T-cell (primary cell): ENCODE data around the gene SELENOV. TPM values are rescaled to one million over a fixed set of nuclear protein-coding genes. Genes with fewer than 3 reads are reported as not detected.
A peak's percentile ranks its signal among the peaks of the same experiment; 100 is the strongest.

Experiments used
- ATAC-seq, 4 experiments: fragments of 200-7000 bp in 3 of 4; fragments of 150-1000 bp in 1 of 4; cut with Tn5 transposase; replicated peaks in 1 of 4; 1 replicate in 3 of 4; 2 replicates in 1 of 4; pipeline ENCODE4 v1.10.0; 2021; ENCODE audit warnings: moderate library complexity in 3 of 4, mild to moderate bottlenecking in 2 of 4, moderate number of reproducible peaks in 1 of 4
- CTCF ChIA-PET, 2 donors: fragments of 300-600 bp; sonication (Branson Sonifier 250); formaldehyde crosslinking; loops; one replicate each; lab custom pipeline; 2022; ENCODE audit warnings: antibody characterized with exemption in 2 of 2; lab: Charles Lee
- POLR2A ChIA-PET, 2 donors: fragments of 300-600 bp; sonication (Branson Sonifier 250); formaldehyde crosslinking; loops; one replicate each; lab custom pipeline; 2022; ENCODE audit warnings: antibody characterized with exemption in 2 of 2; lab: Charles Lee
- DNase-seq, 35 experiments: peaks; one replicate each; pipeline versions ENCODE4 v3.0.0 to v3.0.0-alpha.2; 2013 to 2023
- H3K27ac ChIP-seq: one replicate; pipeline ENCODE4 v1.5.1; 2013; ENCODE audit warnings: low read length
- H3K27me3 ChIP-seq, 2 experiments: replicated peaks in 1 of 2; 1 replicate in 1 of 2; 2 replicates in 1 of 2; pipeline versions ENCODE4 v1.6.1 to v1.7.0; 2013; ENCODE audit warnings: low read length in 1 of 2, mixed read lengths in 1 of 2; ENCODE audit not compliant: control insufficient read depth in 2 of 2, insufficient read depth in 2 of 2; ENCODE audit errors: extremely low read depth in 1 of 2
- H3K36me3 ChIP-seq, 2 donors: 1 replicate in 1 of 2; 2 replicates in 1 of 2; pipeline versions ENCODE4 v1.6.1 to v1.7.0; 2013; ENCODE audit warnings: low read length in 1 of 2; ENCODE audit not compliant: control insufficient read depth in 2 of 2, insufficient read depth in 1 of 2; ENCODE audit errors: extremely low read depth in 1 of 2
- H3K4me1 ChIP-seq, 2 experiments: 1 replicate in 1 of 2; 2 replicates in 1 of 2; pipeline versions ENCODE4 v1.6.1 to v1.7.0; 2013; ENCODE audit warnings: low read length in 2 of 2, mixed read lengths in 1 of 2; ENCODE audit not compliant: insufficient read depth in 2 of 2, control insufficient read depth in 1 of 2; ENCODE audit errors: extremely low read depth in 1 of 2
- H3K4me3 ChIP-seq, 2 donors: 1 replicate in 1 of 2; 2 replicates in 1 of 2; pipeline versions ENCODE4 v1.5.1 to v1.7.0; 2013; ENCODE audit warnings: mild to moderate bottlenecking in 2 of 2, low read length in 1 of 2, moderate library complexity in 1 of 2; ENCODE audit not compliant: control insufficient read depth in 1 of 2; ENCODE audit errors: extremely low read depth in 1 of 2
- H3K9me3 ChIP-seq: 2 replicates; pipeline ENCODE4 v1.7.0; 2013
- H3K27ac Mint-ChIP-seq, 2 donors: one replicate each; pipeline ENCODE4 v1.8.0; 2020 to 2021; ENCODE audit warnings: mild to moderate bottlenecking in 2 of 2, mixed read lengths in 2 of 2
- H3K27me3 Mint-ChIP-seq, 2 donors: one replicate each; pipeline ENCODE4 v1.8.0; 2021 to 2022; ENCODE audit warnings: mixed read lengths in 2 of 2
- H3K36me3 Mint-ChIP-seq: one replicate; pipeline ENCODE4 v1.8.0; 2021; ENCODE audit warnings: mixed read lengths
- H3K4me1 Mint-ChIP-seq, 3 donors: one replicate each; pipeline ENCODE4 v1.8.0; 2020 to 2022; ENCODE audit warnings: mixed read lengths in 3 of 3, mild to moderate bottlenecking in 1 of 3
- H3K4me3 Mint-ChIP-seq, 3 donors: one replicate each; pipeline ENCODE4 v1.8.0; 2020 to 2022; ENCODE audit warnings: mild to moderate bottlenecking in 3 of 3, mixed read lengths in 3 of 3, moderate library complexity in 3 of 3
- H3K9me3 Mint-ChIP-seq, 3 donors: one replicate each; pipeline ENCODE4 v1.8.0; 2020 to 2022; ENCODE audit warnings: mixed read lengths in 3 of 3
- WGBS: methylation state at CpG from one replicate; pipeline ENCODE4 v1.1.5; 2013; ENCODE audit warnings: missing lambda C conversion rate; ENCODE audit not compliant: insufficient coverage; 5-methylcytosine and 5-hydroxymethylcytosine counted together
- total RNA-seq, 35 experiments: library from RNA in 6 of 35; stranded (reverse) in 6 of 35; fragments of 120-200 nt in 1 of 35; gene quantifications; one replicate each; pipeline versions ENCODE4 v1.2.1 to v1.2.4 and lab custom pipeline; 2013 to 2026

SELENOV gene
- total RNA-seq, 5 donors from 2014 or later (not counting 1 experiment from before 2014, with no cell fraction given), result not detected

DNA sequence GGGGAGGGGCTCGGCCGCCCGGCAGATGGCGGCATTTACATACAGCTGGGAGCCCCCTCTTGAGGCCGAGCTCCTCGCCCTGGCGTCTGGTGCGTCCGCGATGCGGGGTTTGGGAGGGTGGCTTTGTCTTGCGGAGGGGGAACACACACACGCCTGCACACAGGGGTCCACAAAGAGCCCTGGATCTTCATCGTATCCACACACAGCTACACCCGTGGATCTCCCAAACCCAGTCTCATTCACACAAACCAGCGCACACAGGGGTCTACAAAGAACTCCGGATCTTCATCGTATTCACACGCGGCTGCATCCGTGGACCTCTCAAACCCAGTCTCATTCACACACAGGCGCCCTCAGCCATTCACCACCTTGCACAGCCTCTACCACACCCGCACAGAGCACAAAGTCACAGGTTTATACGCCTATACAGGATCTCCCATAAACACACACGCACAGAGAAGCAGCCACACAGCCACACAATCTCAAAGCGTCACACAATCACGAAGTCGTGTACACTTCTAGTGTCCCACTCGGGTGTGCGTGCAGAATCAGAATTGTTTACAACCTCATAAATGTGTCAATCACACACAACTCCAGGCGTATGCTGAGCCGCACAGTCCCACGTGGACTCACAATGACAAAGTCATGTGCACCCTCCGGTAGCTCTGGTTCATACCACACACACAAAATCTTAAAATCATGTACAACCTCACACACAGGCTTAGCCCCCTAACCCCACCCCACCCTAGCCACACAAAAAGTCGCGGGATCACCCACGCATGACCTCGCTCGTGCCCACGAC is 16.7 kb upstream of the SELENOV start:
- H3K27me3 ChIP-seq, result peaks cover 7 to 69% of the 10 kb centered on the region in 2 experiments
- 3% methylated on average over 27 of the region's 40 CpGs for WGBS
- Mint-ChIP-seq H3K27me3 (peaks cover 30 to 46% of the 10 kb centered on the region in 2 donors), H3K27ac (no peak overlapping the region), H3K36me3 (no peaks in the 10 kb centered on the region), H3K4me3 (peak overlapping the region; percentile 35 to 74 (median 61)), H3K4me1 (peaks cover 20 to 25% (median 22%) of the 10 kb centered on the region in 3 donors), H3K9me3 (no peaks in the 10 kb centered on the region)
- ChIA-PET POLR2A (interaction anchor here in 1 of 2 donors (0.6 kb wide), 1 partner anchor 59 kb away, joined by 3 read pairs; no protein-coding TSS in a partner anchor), CTCF (interaction anchor here (0.6 to 1.2 kb wide), 3 partner anchors 9 to 409 kb away, joined by 3 to 4 read pairs (median 3); partner anchors contain the start of gene EID2B (in 1 of the 2))
- H3K36me3 ChIP-seq, result no peaks in the 10 kb centered on the region
- ATAC-seq (peak; percentile 33 to 55 (median 46)), DNase-seq (peak in 5 of 35 experiments; percentile 9 to 41 (median 12))
- H3K27ac ChIP-seq, result no peak overlapping the region
- H3K4me3 ChIP-seq, result peak overlapping the region; percentile 9 to 12
- H3K9me3 ChIP-seq, result no peaks in the 10 kb centered on the region
- peaks cover 0 to 28% of the 10 kb centered on the region in 2 experiments for H3K4me1 ChIP-seq

DNA sequence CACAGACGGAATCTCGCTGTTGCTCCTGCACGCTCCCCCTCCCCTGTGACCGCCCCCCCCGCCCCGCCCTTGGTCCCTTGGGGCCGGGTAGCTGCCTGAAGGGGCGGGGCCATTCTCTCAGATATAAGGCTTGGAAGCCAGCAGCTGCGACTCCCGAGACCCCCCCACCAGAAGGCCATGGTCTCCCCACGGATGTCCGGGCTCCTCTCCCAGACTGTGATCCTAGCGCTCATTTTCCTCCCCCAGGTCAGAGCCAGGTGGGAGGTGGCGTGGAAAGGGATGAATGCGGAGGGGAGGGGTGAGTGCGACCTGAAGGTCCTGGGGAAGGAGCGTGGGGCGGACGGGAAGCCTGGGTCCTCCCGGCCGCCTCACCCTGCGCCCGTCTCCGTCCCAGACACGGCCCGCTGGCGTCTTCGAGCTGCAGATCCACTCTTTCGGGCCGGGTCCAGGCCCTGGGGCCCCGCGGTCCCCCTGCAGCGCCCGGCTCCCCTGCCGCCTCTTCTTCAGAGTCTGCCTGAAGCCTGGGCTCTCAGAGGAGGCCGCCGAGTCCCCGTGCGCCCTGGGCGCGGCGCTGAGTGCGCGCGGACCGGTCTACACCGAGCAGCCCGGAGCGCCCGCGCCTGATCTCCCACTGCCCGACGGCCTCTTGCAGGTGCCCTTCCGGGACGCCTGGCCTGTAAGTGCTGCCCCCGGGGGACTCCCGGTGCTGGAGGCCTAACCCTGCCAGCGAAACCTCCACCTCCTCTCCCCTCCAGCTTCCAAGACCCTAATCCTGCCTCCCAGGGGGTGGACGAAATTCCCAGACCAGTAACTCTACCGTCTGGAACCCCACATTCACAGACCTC is 15.9 kb upstream of the SELENOV start, which contains the start of gene DLL3:
Gene DLL3 (plus strand): TSS at position 150 of the 845 bp plus-strand sequence. CDS start 28 bp downstream, at position 178.
- peak in 2 of 4 experiments; percentile 9 to 10 for ATAC-seq
- H3K27ac Mint-ChIP-seq, result peak within 1 kb of the TSS in 1 of 2 donors; percentile 46
- DNase-seq, result peak in 1 of 35 experiments; percentile 21

DNA sequence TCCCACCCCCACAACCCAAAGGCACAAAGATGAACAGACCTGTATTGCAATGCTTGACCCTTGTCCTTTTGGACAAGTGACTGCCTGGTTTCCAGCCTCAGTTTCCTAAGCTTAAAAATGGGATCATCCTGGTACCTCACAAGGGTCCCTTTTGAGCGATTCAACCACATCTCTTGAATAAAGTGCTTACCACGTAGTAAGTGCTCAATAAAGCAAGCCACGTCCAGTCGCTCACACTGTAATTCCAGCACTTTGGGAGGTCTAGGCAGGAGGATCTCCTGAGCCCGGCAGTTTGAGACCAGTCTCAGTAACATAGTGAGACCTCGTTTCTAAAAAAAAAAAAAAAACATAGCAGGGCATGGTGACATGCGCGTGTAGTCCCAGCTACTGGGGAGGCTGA is 15.0 kb upstream of the SELENOV start:
- Histone ChIP-seq H3K27me3 (peaks cover 7 to 87% of the 10 kb centered on the region in 2 experiments), H3K4me3 (no peak overlapping the region), H3K36me3 (no peaks in the 10 kb centered on the region), H3K4me1 (peaks cover 0 to 30% of the 10 kb centered on the region in 2 experiments), H3K27ac (no peak overlapping the region), H3K9me3 (no peaks in the 10 kb centered on the region)
- DNase-seq (no peak), ATAC-seq (no peak)
- Mint-ChIP-seq H3K36me3 (no peaks in the 10 kb centered on the region), H3K4me1 (peaks cover 23 to 35% (median 30%) of the 10 kb centered on the region in 3 donors), H3K9me3 (no peaks in the 10 kb centered on the region), H3K27ac (peak overlapping the region in 1 of 2 donors; percentile 24), H3K4me3 (peak overlapping the region; percentile 25 to 74 (median 34)), H3K27me3 (peaks cover 45 to 63% of the 10 kb centered on the region in 2 donors)
- WGBS, result 83% methylated on average over 2 of the region's 8 CpGs
- ChIA-PET POLR2A (no interaction called here), CTCF (interaction anchor here in 1 of 2 donors (0.5 to 0.6 kb wide), 2 partner anchors 25 to 968 kb away, joined by 3 to 4 read pairs; no protein-coding TSS in a partner anchor)

More for the DNA sequence above, 15.9 kb upstream of the SELENOV start, which contains the start of gene DLL3:
- Mint-ChIP-seq H3K36me3 (no peaks in the 10 kb centered on the region), H3K4me1 (peaks cover 23 to 30% (median 30%) of the 10 kb centered on the region in 3 donors), H3K27me3 (peaks cover 36 to 54% of the 10 kb centered on the region in 2 donors), H3K4me3 (peak within 1 kb of the TSS; percentile 35 to 74 (median 61)), H3K9me3 (no peaks in the 10 kb centered on the region)
- Histone ChIP-seq H3K4me3 (peak within 1 kb of the TSS; percentile 9 to 29), H3K4me1 (peaks cover 0 to 30% of the 10 kb centered on the region in 2 experiments), H3K27ac (no peak within 1 kb of the TSS), H3K36me3 (no peaks in the 10 kb centered on the region), H3K9me3 (no peaks in the 10 kb centered on the region), H3K27me3 (peaks cover 7 to 78% of the 10 kb centered on the region in 2 experiments)
- WGBS, result 6% methylated on average over 50 of the region's 60 CpGs
- CTCF ChIA-PET, result interaction anchor here in 1 of 2 donors (1.2 kb wide), 1 partner anchor 8 kb away, joined by 3 read pairs; no protein-coding TSS in a partner anchor
- POLR2A ChIA-PET, result interaction anchor here in 1 of 2 donors (0.6 kb wide), 2 partner anchors 60 to 98 kb away, joined by 3 to 5 read pairs; no protein-coding TSS in a partner anchor

DNA sequence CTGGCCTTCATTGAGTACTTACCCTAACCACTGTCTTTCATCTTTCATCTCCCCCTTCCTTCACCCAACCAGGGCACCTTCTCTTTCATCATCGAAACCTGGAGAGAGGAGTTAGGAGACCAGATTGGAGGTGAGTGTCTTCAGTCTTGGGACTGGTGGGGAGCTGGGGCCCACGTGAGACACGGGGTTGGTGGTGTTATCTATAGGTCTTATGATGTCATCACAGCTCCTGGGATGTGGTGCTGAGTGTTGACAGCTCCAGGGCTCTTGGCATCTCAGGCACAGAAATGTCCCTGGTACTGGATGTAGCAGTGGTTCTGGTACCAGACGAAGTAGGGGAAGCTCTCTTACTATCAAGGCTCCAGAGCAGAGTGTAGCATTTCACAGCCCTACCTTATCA is 14.4 kb upstream of the SELENOV start:
- no peak overlapping the region for H3K4me3 ChIP-seq
- no peak overlapping the region for H3K27ac ChIP-seq
- H3K4me3 Mint-ChIP-seq, result peak overlapping the region in 1 of 3 donors; percentile 25
- no peak for DNase-seq
- no peaks in the 10 kb centered on the region for H3K36me3 ChIP-seq
- peaks cover 23 to 36% (median 30%) of the 10 kb centered on the region in 3 donors for H3K4me1 Mint-ChIP-seq
- WGBS, result 24% methylated on average over 2 of the region's 4 CpGs
- no peaks in the 10 kb centered on the region for H3K36me3 Mint-ChIP-seq
- no peaks in the 10 kb centered on the region for H3K9me3 ChIP-seq
- H3K9me3 Mint-ChIP-seq, result no peaks in the 10 kb centered on the region
- POLR2A ChIA-PET, result interaction anchor here in 1 of 2 donors (0.5 to 0.6 kb wide), 2 partner anchors 10 to 940 kb away, joined by 4 read pairs; no protein-coding TSS in a partner anchor
- CTCF ChIA-PET, result interaction anchor here (0.6 kb wide), 3 partner anchors 25 to 41 kb away, joined by 3 to 4 read pairs (median 4); no protein-coding TSS in a partner anchor
- H3K27me3 ChIP-seq, result peaks cover 7 to 93% of the 10 kb centered on the region in 2 experiments
- no peak overlapping the region for H3K27ac Mint-ChIP-seq
- H3K4me1 ChIP-seq, result peaks cover 0 to 30% of the 10 kb centered on the region in 2 experiments
- no peak for ATAC-seq
- peaks cover 46 to 67% of the 10 kb centered on the region in 2 donors for H3K27me3 Mint-ChIP-seq

DNA sequence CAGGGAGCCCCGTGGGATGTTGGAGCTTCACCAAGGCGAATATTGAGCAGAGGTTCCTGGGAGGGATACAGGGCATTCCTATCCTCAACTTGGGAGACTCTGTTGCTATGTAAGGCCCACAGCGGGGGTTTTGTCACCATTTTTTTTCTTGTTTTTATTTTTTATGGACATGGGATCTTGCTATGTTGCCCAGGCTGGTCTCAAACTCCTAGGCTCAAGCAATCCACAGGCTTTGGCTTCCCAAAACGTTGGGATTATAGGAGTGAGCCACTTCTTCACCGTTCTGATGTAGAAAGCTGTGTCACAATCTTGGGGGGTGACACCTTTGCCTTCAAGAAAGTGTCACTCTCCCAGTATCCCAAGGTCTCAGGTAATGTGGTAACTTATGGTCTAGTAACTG is 13.6 kb upstream of the SELENOV start:
- WGBS, result 100% methylated on average over 1 of the region's 5 CpGs
- H3K4me3 ChIP-seq, result no peak overlapping the region
- Mint-ChIP-seq H3K36me3 (no peaks in the 10 kb centered on the region), H3K27me3 (peaks cover 51 to 68% of the 10 kb centered on the region in 2 donors), H3K27ac (no peak overlapping the region), H3K9me3 (no peaks in the 10 kb centered on the region), H3K4me1 (peaks cover 23 to 39% (median 34%) of the 10 kb centered on the region in 3 donors), H3K4me3 (no peak overlapping the region)
- no peak for ATAC-seq
- no peak for DNase-seq
- POLR2A ChIA-PET, result no interaction called here
- no peaks in the 10 kb centered on the region for H3K9me3 ChIP-seq
- no peaks in the 10 kb centered on the region for H3K36me3 ChIP-seq
- H3K4me1 ChIP-seq, result peaks cover 0 to 32% of the 10 kb centered on the region in 2 experiments
- peaks cover 7 to 95% of the 10 kb centered on the region in 2 experiments for H3K27me3 ChIP-seq
- CTCF ChIA-PET, result no interaction called here
- no peak overlapping the region for H3K27ac ChIP-seq
